AG04449 (cell line): ENCODE data around the gene NTM.

Experiments used
- CTCF ChIA-PET: fragments of 350-600 bp; formaldehyde crosslinking; extraction: SDS; loops from one replicate; lab custom pipeline; 2021; ENCODE audit warnings: antibody characterized with exemption; lab: Yijun Ruan, JAX
- POLR2A ChIA-PET: fragments of 400-600, 350-600 bp; formaldehyde crosslinking; extraction: SDS; loops from one replicate; lab custom pipeline; 2020; ENCODE audit warnings: antibody characterized with exemption, inconsistent platforms; lab: Yijun Ruan, JAX
- DNase-seq: peaks from one replicate; pipeline ENCODE4 v3.0.0-alpha.2; 2010; ENCODE audit warnings: low read depth, low spot score
- H3K4me3 ChIP-seq: 2 replicates; pipeline ENCODE4 v1.5.1; 2011; ENCODE audit warnings: low read depth, mild to moderate bottlenecking, control low read depth, low read length
- CTCF ChIP-seq: IDR thresholded peaks from one replicate; pipeline ENCODE4 v1.5.1; 2011; ENCODE audit warnings: mild to moderate bottlenecking, moderate library complexity, low read length, control low read depth, inconsistent platforms; ENCODE audit not compliant: insufficient read depth; ENCODE audit errors: missing control alignments

NTM gene

GRCh38 chr11:131462622-131463021 is 92.2 kb downstream of the NTM start:
- no peak for DNase-seq
- ChIA-PET CTCF (interaction anchor here (1.0 kb wide), 2 partner anchors 212 to 398 kb away, joined by 3 read pairs; no protein-coding TSS in a partner anchor), POLR2A (no interaction called here)
- H3K4me3 ChIP-seq, result no peak overlapping the region
- TF ChIP-seq CTCF, result no peak

GRCh38 chr11:131463162-131463561 is 92.7 kb downstream of the NTM start:
- ChIA-PET POLR2A (no interaction called here), CTCF (interaction anchor here (1.0 kb wide), 2 partner anchors 211 to 399 kb away, joined by 3 read pairs; no protein-coding TSS in a partner anchor)
- no peak overlapping the region for H3K4me3 ChIP-seq
- DNase-seq, result no peak
- TF ChIP-seq CTCF, result no peak

GRCh38 chr11:131463649-131464425 is 93.4 kb downstream of the NTM start:
- POLR2A ChIA-PET, result no interaction called here
- no peak for DNase-seq
- no peak overlapping the region for H3K4me3 ChIP-seq
- CTCF ChIA-PET, result interaction anchor here (1.0 kb wide), 1 partner anchor 211 kb away, joined by 3 read pairs; no protein-coding TSS in a partner anchor
- no peak for TF ChIP-seq CTCF

- CTCF ChIA-PET, result no interaction called here
- POLR2A ChIA-PET, result no interaction called here
- H3K4me3 ChIP-seq, result no peak overlapping the region
- no peak for TF ChIP-seq CTCF
- DNase-seq, result no peak
Measured at GRCh38 chr11:131464461-131464860, 94.0 kb downstream of the NTM start.

- POLR2A ChIA-PET, result no interaction called here
- CTCF ChIA-PET, result no interaction called here
- no peak overlapping the region for H3K4me3 ChIP-seq
- no peak for TF ChIP-seq CTCF
- DNase-seq, result no peak
Measured at GRCh38 chr11:131465039-131465438, 94.6 kb downstream of the NTM start.

GRCh38 chr11:131465746-131466145 is 95.3 kb downstream of the NTM start:
- ChIA-PET POLR2A (no interaction called here), CTCF (no interaction called here)
- TF ChIP-seq CTCF, result no peak
- DNase-seq, result no peak
- no peak overlapping the region for H3K4me3 ChIP-seq
